Calu3 (cell line): ENCODE data around the gene DCDC2. TPM values are rescaled to one million over a fixed set of nuclear protein-coding genes. Genes with fewer than 3 reads are reported as not detected.
"Not testable (repeated sequence)": the region's sequence is repeated elsewhere in the genome, so short reads cannot be mapped to it uniquely, and the experiment has no call there.

Experiments
- BruUV-seq: library from RNA; stranded (reverse); fragments of 400-500 nt; replicated peaks from 2 replicates; lab custom pipeline; 2021; lab: Mats Ljungman, UMichigan
- CTCF ChIA-PET: fragments of 300-600 bp; sonication (Branson Sonifier 250); formaldehyde crosslinking; loops from one replicate; lab custom pipeline; 2022; ENCODE audit warnings: antibody characterized with exemption; lab: Charles Lee
- DNase-seq: peaks from one replicate; pipeline ENCODE4 v3.0.0; 2022
- H3K27ac Mint-ChIP-seq: one replicate; pipeline ENCODE4 v1.8.0; 2022; ENCODE audit warnings: mixed read lengths; ENCODE audit not compliant: unreplicated experiment
- H3K27me3 Mint-ChIP-seq: one replicate; pipeline ENCODE4 v1.8.0; 2022; ENCODE audit warnings: mixed read lengths; ENCODE audit not compliant: unreplicated experiment
- H3K36me3 Mint-ChIP-seq: one replicate; pipeline ENCODE4 v1.8.0; 2022; ENCODE audit warnings: mild to moderate bottlenecking, moderate library complexity, mixed read lengths; ENCODE audit not compliant: insufficient read depth, unreplicated experiment
- H3K4me1 Mint-ChIP-seq: one replicate; pipeline ENCODE4 v1.8.0; 2022; ENCODE audit warnings: mild to moderate bottlenecking, low read depth, mixed read lengths; ENCODE audit not compliant: unreplicated experiment
- H3K4me3 Mint-ChIP-seq: one replicate; pipeline ENCODE4 v1.8.0; 2022; ENCODE audit warnings: mild to moderate bottlenecking, low read depth, moderate library complexity, mixed read lengths; ENCODE audit not compliant: unreplicated experiment
- H3K9me3 Mint-ChIP-seq: one replicate; pipeline ENCODE4 v1.8.0; 2022; ENCODE audit warnings: low read depth, mixed read lengths; ENCODE audit not compliant: unreplicated experiment
- CTCF ChIP-seq: fragments of 200-600 bp; IDR thresholded peaks from one replicate; pipeline ENCODE4 v1.8.0; 2022; ENCODE audit warnings: antibody characterized with exemption; ENCODE audit not compliant: unreplicated experiment
- intact Hi-C: fragments of 100-400 bp; cut with micrococcal nuclease; formaldehyde crosslinking; loops from one replicate; pipeline ENCODE4 v1.10.0; 2022; ENCODE audit not compliant: unreplicated experiment
- total RNA-seq: library from RNA; stranded (reverse); gene quantifications from 2 replicates; pipeline ENCODE4 v1.2.3, GENCODE V29; 2022

The DCDC2 gene
- total RNA-seq, 1 experiment from 2014 or later, result 91.8 TPM

GRCh38 chr6:24374612-24375011, 16.8 kb upstream of the DCDC2 start:
- CTCF ChIA-PET, result interaction anchor here (0.7 to 1.6 kb wide), 2 partner anchors 14 to 873 kb away, joined by 3 to 8 read pairs; no protein-coding TSS in a partner anchor
- DNase-seq, result no peak
- intact Hi-C loops, result no loop called here
- no peaks in the 10 kb centered on the region for H3K27me3 Mint-ChIP-seq
- no peaks in the 10 kb centered on the region for H3K36me3 Mint-ChIP-seq
- no peak overlapping the region for H3K27ac Mint-ChIP-seq
- H3K4me1 Mint-ChIP-seq, result peaks cover 16% of the 10 kb centered on the region
- peaks cover 6% of the 10 kb centered on the region for H3K9me3 Mint-ChIP-seq
- H3K4me3 Mint-ChIP-seq, result no peak overlapping the region
- no peak for TF ChIP-seq CTCF
- no TSS peak for BruUV-seq

GRCh38 chr6:24365103-24365633, 7.3 kb upstream of the DCDC2 start:
- H3K27me3 Mint-ChIP-seq, H3K4me3 Mint-ChIP-seq, DNase-seq, H3K27ac Mint-ChIP-seq, intact Hi-C loops, H3K9me3 Mint-ChIP-seq, H3K36me3 Mint-ChIP-seq, BruUV-seq: not testable (repeated sequence)
- CTCF ChIA-PET, result interaction anchor here (0.7 to 0.8 kb wide), 2 partner anchors 82 to 219 kb away, joined by 3 read pairs; no protein-coding TSS in a partner anchor
- H3K4me1 Mint-ChIP-seq, result peaks cover 28% of the 10 kb centered on the region

GRCh38 chr6:24362363-24362762, 4.5 kb upstream of the DCDC2 start:
- CTCF ChIA-PET, result interaction anchor here (3.0 kb wide), 1 partner anchor 79 kb away, joined by 66 read pairs; no protein-coding TSS in a partner anchor
- H3K4me3 Mint-ChIP-seq, H3K9me3 Mint-ChIP-seq, DNase-seq, BruUV-seq, H3K27ac Mint-ChIP-seq, intact Hi-C loops, H3K27me3 Mint-ChIP-seq: not testable (repeated sequence)
- Mint-ChIP-seq H3K4me1 (peaks cover 20% of the 10 kb centered on the region), H3K36me3 (peaks cover 22% of the 10 kb centered on the region)

- no TSS peak for BruUV-seq
- peak; percentile 100 for TF ChIP-seq CTCF
- Mint-ChIP-seq H3K4me3 (peak overlapping the region; percentile 80), H3K27ac (peak overlapping the region; percentile 100), H3K9me3 (no peaks in the 10 kb centered on the region), H3K36me3 (peaks cover 48% of the 10 kb centered on the region), H3K4me1 (peaks cover 20% of the 10 kb centered on the region), H3K27me3 (no peaks in the 10 kb centered on the region)
- DNase-seq, result peak; percentile 99
- CTCF ChIA-PET, result interaction anchor here (0.6 to 3.0 kb wide), 19 partner anchors 13 to 359 kb away, joined by 3 to 66 read pairs (median 5); partner anchors contain the start of gene MRS2
- intact Hi-C loops, result loop anchor here (1.0 to 5.0 kb wide), 3 partner anchors 22 to 77 kb away; no protein-coding TSS in a partner anchor
These were observed 2.0 kb upstream of the DCDC2 start for GRCh38 chr6:24359640-24360454.

GRCh38 chr6:24358219-24358821, 461 bp upstream of the DCDC2 start:
- DNase-seq, result peak; percentile 26
- CTCF ChIA-PET, result interaction anchor here (0.6 to 3.8 kb wide), 8 partner anchors 9 to 919 kb away, joined by 3 to 69 read pairs (median 5); no protein-coding TSS in a partner anchor
- H3K4me3 Mint-ChIP-seq, result peak overlapping the region; percentile 97
- no peaks in the 10 kb centered on the region for H3K27me3 Mint-ChIP-seq
- TF ChIP-seq CTCF, result no peak
- no peaks in the 10 kb centered on the region for H3K9me3 Mint-ChIP-seq
- intact Hi-C loops, result loop anchor here (5.0 kb wide), 1 partner anchor 36 kb away; no protein-coding TSS in a partner anchor
- H3K4me1 Mint-ChIP-seq, result peaks cover 20% of the 10 kb centered on the region
- H3K27ac Mint-ChIP-seq, result peak overlapping the region; percentile 98
- BruUV-seq, result no TSS peak
- peaks cover 52% of the 10 kb centered on the region for H3K36me3 Mint-ChIP-seq
